Activated naive CD8-positive, alpha-beta T cell (primary cell): ENCODE measurements around the gene LRP5.
"Not testable (repeated sequence)": the region's sequence is repeated elsewhere in the genome, so short reads cannot be mapped to it uniquely, and the experiment has no call there.

Source experiments
- H3K27ac Mint-ChIP-seq: one replicate; pipeline ENCODE4 v1.8.0; 2021; ENCODE audit warnings: mixed read lengths
- H3K27me3 Mint-ChIP-seq: one replicate; pipeline ENCODE4 v1.8.0; 2021; ENCODE audit warnings: mixed read lengths
- H3K36me3 Mint-ChIP-seq: one replicate; pipeline ENCODE4 v1.8.0; 2021; ENCODE audit warnings: mixed read lengths
- H3K4me1 Mint-ChIP-seq: one replicate; pipeline ENCODE4 v1.8.0; 2021; ENCODE audit warnings: low read depth, mixed read lengths
- H3K4me3 Mint-ChIP-seq: one replicate; pipeline ENCODE4 v1.8.0; 2021; ENCODE audit warnings: mild to moderate bottlenecking, mixed read lengths
- H3K9me3 Mint-ChIP-seq: one replicate; pipeline ENCODE4 v1.8.0; 2021; ENCODE audit warnings: low read depth, mixed read lengths

Gene LRP5

GRCh38 chr11:68382358-68382998 lies 70.1 kb downstream of the LRP5 start:
- Mint-ChIP-seq H3K4me1 (peaks cover 16% of the 10 kb centered on the region), H3K36me3 (no peaks in the 10 kb centered on the region), H3K27ac (no peak overlapping the region), H3K27me3 (no peaks in the 10 kb centered on the region), H3K4me3 (no peak overlapping the region), H3K9me3 (no peaks in the 10 kb centered on the region)

GRCh38 chr11:68383976-68384501 lies 71.6 kb downstream of the LRP5 start:
- H3K9me3 Mint-ChIP-seq, result no peaks in the 10 kb centered on the region
- no peaks in the 10 kb centered on the region for H3K36me3 Mint-ChIP-seq
- H3K4me3 Mint-ChIP-seq, result no peak overlapping the region
- no peak overlapping the region for H3K27ac Mint-ChIP-seq
- peaks cover 16% of the 10 kb centered on the region for H3K4me1 Mint-ChIP-seq
- no peaks in the 10 kb centered on the region for H3K27me3 Mint-ChIP-seq

- Mint-ChIP-seq H3K27ac (no peak overlapping the region), H3K9me3 (no peaks in the 10 kb centered on the region), H3K36me3 (no peaks in the 10 kb centered on the region), H3K4me3 (no peak overlapping the region), H3K4me1 (peaks cover 16% of the 10 kb centered on the region), H3K27me3 (no peaks in the 10 kb centered on the region)
These were observed 72.2 kb downstream of the LRP5 start for GRCh38 chr11:68384530-68385081.

- Mint-ChIP-seq H3K4me3 (no peak overlapping the region), H3K36me3 (no peaks in the 10 kb centered on the region), H3K9me3 (no peaks in the 10 kb centered on the region), H3K27ac (no peak overlapping the region), H3K27me3 (no peaks in the 10 kb centered on the region), H3K4me1 (peaks cover 10% of the 10 kb centered on the region)
These were observed 72.7 kb downstream of the LRP5 start for GRCh38 chr11:68385128-68385527.

GRCh38 chr11:68386331-68386978 lies 74.1 kb downstream of the LRP5 start:
- H3K27me3 Mint-ChIP-seq, result no peaks in the 10 kb centered on the region
- H3K9me3 Mint-ChIP-seq, result no peaks in the 10 kb centered on the region
- H3K4me3 Mint-ChIP-seq, result no peak overlapping the region
- no peaks in the 10 kb centered on the region for H3K4me1 Mint-ChIP-seq
- no peaks in the 10 kb centered on the region for H3K36me3 Mint-ChIP-seq
- no peak overlapping the region for H3K27ac Mint-ChIP-seq

- Mint-ChIP-seq H3K9me3 (no peaks in the 10 kb centered on the region), H3K27me3 (no peaks in the 10 kb centered on the region), H3K27ac (no peak overlapping the region), H3K4me3 (no peak overlapping the region), H3K4me1 (no peaks in the 10 kb centered on the region), H3K36me3 (no peaks in the 10 kb centered on the region)
These were observed 75.4 kb downstream of the LRP5 start for GRCh38 chr11:68387840-68388239.

- no peaks in the 10 kb centered on the region for H3K4me1 Mint-ChIP-seq
- H3K4me3 Mint-ChIP-seq, result no peak overlapping the region
- no peaks in the 10 kb centered on the region for H3K36me3 Mint-ChIP-seq
- H3K27ac Mint-ChIP-seq, result no peak overlapping the region
- H3K9me3 Mint-ChIP-seq, result no peaks in the 10 kb centered on the region
- no peaks in the 10 kb centered on the region for H3K27me3 Mint-ChIP-seq
These were observed 76.3 kb downstream of the LRP5 start for GRCh38 chr11:68388595-68389198.

GRCh38 chr11:68390315-68390714 lies 77.9 kb downstream of the LRP5 start:
- Mint-ChIP-seq H3K36me3 (no peaks in the 10 kb centered on the region), H3K27me3 (no peaks in the 10 kb centered on the region), H3K4me3 (no peak overlapping the region), H3K9me3 (no peaks in the 10 kb centered on the region), H3K4me1 (no peaks in the 10 kb centered on the region), H3K27ac (no peak overlapping the region)

GRCh38 chr11:68392822-68393221 lies 80.4 kb downstream of the LRP5 start:
- no peaks in the 10 kb centered on the region for H3K36me3 Mint-ChIP-seq
- no peaks in the 10 kb centered on the region for H3K27me3 Mint-ChIP-seq
- H3K9me3 Mint-ChIP-seq, result no peaks in the 10 kb centered on the region
- H3K27ac Mint-ChIP-seq, result no peak overlapping the region
- H3K4me3 Mint-ChIP-seq, result no peak overlapping the region
- H3K4me1 Mint-ChIP-seq, result no peaks in the 10 kb centered on the region

GRCh38 chr11:68396516-68396915 lies 84.1 kb downstream of the LRP5 start:
- Mint-ChIP-seq H3K36me3 (no peaks in the 10 kb centered on the region), H3K27me3 (no peaks in the 10 kb centered on the region), H3K9me3 (no peaks in the 10 kb centered on the region), H3K27ac (no peak overlapping the region), H3K4me3 (no peak overlapping the region), H3K4me1 (no peaks in the 10 kb centered on the region)

GRCh38 chr11:68397256-68397655 lies 84.9 kb downstream of the LRP5 start:
- Mint-ChIP-seq H3K9me3 (no peaks in the 10 kb centered on the region), H3K27me3 (no peaks in the 10 kb centered on the region)

GRCh38 chr11:68398995-68399851 lies 86.8 kb downstream of the LRP5 start:
- Mint-ChIP-seq H3K27me3 (no peaks in the 10 kb centered on the region), H3K36me3 (no peaks in the 10 kb centered on the region), H3K9me3 (no peaks in the 10 kb centered on the region), H3K4me3 (no peak overlapping the region), H3K4me1 (no peaks in the 10 kb centered on the region), H3K27ac (no peak overlapping the region)

More at GRCh38 chr11:68397256-68397655, 84.9 kb downstream of the LRP5 start:
- H3K4me1 Mint-ChIP-seq, result no peaks in the 10 kb centered on the region
- H3K4me3 Mint-ChIP-seq, result no peak overlapping the region
- H3K36me3 Mint-ChIP-seq, result no peaks in the 10 kb centered on the region
- H3K27ac Mint-ChIP-seq, result no peak overlapping the region

- no peaks in the 10 kb centered on the region for H3K27me3 Mint-ChIP-seq
- no peak overlapping the region for H3K27ac Mint-ChIP-seq
- H3K4me3 Mint-ChIP-seq, result no peak overlapping the region
- H3K36me3 Mint-ChIP-seq, result no peaks in the 10 kb centered on the region
- no peaks in the 10 kb centered on the region for H3K9me3 Mint-ChIP-seq
- no peaks in the 10 kb centered on the region for H3K4me1 Mint-ChIP-seq
These were observed 87.5 kb downstream of the LRP5 start for GRCh38 chr11:68399916-68400315.

GRCh38 chr11:68400584-68400983 lies 88.2 kb downstream of the LRP5 start:
- not testable (repeated sequence) for H3K36me3 Mint-ChIP-seq, H3K9me3 Mint-ChIP-seq, H3K27ac Mint-ChIP-seq, H3K4me3 Mint-ChIP-seq, H3K4me1 Mint-ChIP-seq, H3K27me3 Mint-ChIP-seq
